ENCODE results near the gene DAP.

DAP gene

DNA sequence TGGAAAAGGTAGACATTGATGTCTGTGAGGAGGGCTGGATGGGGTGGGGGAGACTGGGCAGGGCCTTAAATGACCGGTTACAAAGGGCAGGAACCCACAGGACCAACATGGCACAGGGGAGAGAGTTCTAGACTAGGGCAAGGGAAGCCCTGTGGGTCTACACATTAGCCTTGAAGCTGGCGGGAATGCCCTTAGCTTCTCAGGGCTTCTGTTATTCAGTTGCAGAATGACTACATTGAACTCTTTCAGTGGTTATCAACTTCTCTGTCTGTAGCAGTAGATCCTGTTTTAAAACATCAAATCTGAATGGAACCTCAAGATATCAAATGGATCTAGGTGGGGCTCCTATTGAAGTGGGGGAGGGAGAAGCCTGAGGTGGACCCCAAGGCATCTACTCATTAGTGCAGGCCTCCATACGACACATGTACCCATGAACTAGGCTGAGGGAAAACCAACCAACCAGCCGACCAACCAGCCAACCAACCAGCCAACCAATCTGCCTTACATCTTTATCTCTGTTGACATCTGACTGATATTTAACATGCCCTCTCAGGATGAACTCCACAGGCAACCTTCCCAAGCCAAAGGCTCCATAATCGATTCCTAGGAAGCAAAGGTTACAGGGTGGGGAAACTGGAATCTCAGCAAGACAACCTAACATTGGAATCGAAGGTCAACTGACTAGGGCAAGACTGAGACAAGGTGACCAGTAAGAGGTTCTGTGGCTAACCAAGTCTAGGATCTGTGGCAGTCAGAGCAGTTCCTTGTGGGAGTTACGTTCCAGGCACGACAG, 48.3 kb downstream of the DAP start:
- in situ Hi-C loops (cut with MboI; ENCODE audit: low sequenced_read_pairs), result no loop called here

DNA sequence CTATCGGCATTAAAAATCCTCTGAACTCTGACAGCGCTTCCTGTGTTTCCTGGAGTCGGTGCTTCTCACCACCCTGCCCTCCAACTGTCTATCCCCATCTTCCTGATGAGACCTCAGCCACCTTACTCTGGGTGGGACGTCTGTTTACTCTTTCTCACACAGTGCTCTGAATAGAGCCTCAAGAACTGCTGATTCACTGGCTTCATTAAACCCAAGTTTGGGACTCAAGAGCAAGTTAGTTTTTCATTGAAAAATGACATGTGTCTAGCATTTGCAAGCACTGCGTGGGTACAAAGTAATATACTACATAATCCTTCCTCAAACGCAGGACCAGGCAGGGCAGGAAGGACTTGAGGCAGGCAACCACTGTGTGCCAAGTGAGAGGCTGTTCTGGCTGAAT, 49.5 kb downstream of the DAP start:
- in situ Hi-C loops (cut with MboI; ENCODE audit: low sequenced_read_pairs), result no loop called here

DNA sequence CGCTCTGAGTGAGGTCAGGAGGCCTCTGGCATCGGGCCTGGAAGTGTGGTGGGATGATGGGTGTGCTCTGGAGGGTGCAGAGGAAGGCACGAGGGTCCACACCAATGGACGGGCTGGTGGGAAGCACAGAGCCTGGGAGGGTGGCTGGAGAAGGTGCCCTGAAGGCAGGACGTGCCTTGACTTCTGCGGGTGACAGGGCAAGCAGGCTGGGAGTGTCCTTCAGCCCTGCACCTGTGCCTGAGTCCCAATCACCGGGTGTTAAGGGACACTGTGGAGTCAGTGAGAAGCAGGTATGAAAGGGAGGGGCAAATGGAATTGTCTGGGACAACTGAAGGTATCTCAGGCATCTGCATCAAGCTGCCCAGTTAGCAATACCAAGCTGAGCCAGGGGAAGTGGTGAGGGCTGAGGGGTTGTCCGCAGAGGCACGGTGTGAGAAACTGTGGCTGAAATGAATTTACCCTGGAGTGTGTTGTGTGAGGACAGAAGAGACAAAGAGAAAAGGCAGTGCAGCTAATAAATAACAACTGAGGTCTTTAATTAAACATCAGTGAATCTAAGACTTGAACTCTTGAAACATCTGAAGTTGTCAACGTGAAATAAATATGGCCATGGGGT, 50.4 kb downstream of the DAP start:
- in situ Hi-C loops (cut with MboI; ENCODE audit: low sequenced_read_pairs), result no loop called here

DNA sequence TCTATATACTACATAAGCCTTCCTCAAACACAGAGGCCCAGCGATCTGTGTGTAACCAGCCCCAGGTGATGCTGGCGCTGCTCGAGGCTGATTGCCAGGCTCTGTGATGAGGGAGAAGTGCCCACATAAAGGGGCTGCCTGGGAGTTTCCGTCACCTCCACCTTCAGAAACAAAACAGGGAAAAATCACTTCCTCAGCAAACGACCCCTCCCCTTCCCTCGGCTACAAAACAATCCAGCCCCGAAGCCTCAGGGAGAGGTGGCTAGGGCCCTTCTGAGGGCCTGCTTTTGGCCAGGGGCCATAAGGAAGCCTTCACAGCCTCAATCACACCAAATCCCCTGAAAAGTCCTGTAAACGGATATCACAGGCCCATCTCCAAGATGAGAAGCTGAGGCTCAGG, 51.1 kb downstream of the DAP start:
- in situ Hi-C loops (cut with MboI; ENCODE audit: low sequenced_read_pairs), result no loop called here

DNA sequence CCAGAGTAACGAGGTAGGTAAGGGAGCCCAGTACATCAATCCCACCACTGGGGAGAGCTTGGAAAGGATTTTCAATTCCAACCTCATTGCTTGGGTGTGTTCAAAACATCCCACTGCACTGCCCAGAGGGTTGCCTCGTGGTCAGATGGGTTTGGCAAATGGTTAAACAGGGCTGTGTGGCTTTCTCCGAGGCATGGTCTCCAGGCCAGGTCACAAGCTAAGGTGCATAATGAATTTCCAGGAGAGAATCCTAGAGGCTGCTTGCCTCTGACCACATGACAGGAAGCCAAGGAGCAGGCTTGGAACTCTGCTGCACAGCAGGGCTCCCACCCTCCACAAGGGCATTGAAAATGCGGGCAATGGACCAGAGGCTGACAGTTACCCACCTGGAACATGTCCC, 51.6 kb downstream of the DAP start:
- in situ Hi-C loops (cut with MboI; ENCODE audit: low sequenced_read_pairs), result no loop called here

DNA sequence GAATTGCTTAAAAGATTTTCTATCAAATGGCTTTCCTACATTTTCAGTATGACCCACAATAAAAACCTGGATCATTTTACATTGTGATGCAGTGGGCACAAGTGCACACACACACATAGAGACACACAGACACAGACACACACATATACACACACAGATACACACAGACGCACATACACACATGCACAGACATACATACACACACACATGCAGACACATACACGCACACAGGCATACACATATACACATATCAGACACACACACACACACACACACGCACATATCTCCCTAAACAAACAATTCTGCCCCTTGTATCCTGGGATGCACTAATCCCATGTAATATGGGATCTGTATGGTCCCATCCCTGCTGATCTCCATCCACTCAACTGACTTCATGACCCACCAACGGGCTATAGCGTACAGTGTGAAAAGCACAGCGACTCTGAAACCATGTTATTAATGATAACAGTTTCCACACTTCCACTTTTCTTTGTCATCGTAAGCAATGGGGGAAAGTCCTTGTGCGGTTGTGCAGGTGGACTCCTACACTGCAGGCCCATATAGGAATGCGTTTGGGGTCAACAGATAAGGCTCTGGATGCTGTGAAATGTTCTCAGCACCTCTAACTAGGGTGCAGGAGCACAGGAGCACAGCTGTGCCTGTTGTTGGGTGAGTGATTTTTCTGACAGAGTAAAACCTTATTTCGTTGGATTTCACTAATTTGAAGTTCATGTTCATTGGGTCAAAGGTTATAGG, 52.7 kb downstream of the DAP start:
- in situ Hi-C loops (cut with MboI; ENCODE audit: low sequenced_read_pairs), result no loop called here

DNA sequence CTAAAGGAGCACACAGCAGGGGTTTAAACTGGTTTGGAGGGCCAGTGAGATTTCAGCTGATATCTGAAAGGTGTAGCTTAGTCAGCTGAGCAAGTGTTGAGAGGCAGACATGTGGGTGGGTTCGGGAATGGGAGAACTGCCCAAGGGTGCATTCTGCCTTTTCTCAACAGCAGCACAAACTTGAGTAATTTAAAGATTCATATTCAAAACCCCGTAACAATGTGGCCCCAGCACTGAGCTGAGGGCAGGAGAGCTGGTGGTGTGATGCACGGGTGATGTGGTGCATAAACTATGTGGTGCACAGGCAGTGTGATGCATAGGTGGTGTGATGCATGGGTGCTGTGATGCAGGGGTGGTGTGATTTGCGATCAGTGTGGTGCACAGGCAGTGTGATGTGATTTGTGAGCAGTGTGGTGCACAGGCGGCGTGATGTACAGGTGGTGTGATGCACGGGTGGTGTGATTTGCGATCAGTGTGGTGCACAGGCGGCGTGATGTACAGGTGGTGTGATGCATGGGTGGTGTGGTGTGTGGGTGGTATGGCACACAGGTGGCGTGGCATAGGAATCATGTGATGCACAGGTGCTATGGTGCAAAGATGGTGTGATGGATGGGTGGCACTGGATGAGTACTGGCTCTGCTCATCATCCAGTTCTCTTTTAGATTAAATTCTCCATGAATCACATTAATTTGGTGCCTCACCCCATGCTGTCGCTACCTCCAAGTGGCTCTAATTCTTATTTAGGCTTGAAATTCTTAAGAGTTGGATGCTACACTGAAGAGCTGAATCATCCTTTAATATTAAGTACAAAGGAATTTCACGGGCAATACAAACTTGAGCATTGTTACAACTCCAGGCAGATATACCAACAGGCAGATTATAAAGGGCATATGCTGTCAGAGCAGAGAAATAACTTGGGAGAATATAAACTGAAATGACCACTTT, 53.6 kb downstream of the DAP start:
- in situ Hi-C loops (cut with MboI; ENCODE audit: low sequenced_read_pairs), result no loop called here

DNA sequence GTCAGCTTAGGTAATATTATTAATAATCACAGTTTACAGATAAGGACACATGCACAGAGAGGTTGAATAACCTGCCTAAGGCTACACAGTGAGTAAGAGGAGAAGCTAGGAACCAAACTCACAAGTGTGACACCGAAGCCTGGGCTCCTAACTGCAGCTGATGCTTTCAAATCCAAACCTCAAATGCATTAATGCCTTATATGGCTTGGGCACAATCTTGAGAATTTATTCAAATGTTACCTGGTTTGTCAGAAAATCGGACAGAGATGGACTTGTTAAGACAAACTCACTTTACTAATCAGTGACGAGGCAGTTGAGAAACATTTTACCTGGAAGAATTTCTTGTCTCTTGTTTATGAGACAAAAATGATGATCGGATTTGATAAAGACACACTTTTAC, 54.7 kb downstream of the DAP start:
- in situ Hi-C loops (cut with MboI; ENCODE audit: low sequenced_read_pairs), result no loop called here

DNA sequence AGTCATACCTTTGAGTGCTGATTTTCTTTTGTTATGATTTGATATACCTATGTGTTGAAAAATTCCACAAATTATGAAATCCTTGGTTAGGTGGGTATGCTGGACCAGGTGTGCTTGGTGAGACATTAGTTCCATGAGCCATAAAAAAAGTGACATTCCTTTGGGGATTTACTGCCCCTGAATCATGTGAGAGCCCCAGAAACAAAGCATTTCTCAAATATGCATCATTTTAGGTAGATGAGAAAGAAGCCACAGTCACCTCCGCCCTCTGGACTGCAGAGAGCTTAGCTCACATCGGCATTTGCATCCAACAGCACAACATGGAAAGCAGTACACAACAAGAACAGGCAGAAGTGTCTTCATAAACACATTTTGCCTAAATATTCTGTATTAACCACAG, 55.3 kb downstream of the DAP start:
- in situ Hi-C loops (cut with MboI; ENCODE audit: low sequenced_read_pairs), result no loop called here

DNA sequence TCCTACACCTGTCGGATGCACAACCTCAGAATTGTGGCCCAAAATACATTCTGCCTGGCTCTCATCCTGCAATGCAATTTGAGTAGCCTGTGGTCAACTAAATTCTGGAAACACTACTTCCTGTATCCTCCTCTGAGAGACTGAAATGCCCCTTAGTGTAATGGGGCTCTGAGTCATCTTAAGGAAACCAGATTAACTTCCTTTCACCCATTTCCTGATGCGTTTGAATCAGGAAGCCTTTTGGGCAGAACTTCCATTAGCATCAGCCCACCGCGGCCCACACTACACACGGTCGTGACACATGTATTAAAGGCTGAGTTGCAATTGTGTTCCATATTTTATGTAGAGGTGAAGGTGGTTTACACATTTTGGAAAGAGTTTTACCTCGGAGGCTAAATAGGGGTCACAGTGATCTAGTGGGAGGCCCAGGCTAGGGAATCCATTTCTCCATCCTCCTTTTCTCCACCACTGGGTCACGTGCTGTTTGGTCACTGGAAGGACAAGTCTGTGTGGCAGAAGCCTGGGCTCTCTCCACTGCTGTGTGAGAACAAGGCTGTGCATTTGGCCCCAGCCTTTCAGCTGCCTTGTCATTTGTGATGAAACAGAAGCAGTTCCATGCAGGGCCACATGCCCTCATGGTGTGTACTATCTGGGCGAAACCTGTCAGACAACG, 55.9 kb downstream of the DAP start:
- in situ Hi-C loops (cut with MboI; ENCODE audit: low sequenced_read_pairs), result no loop called here

DNA sequence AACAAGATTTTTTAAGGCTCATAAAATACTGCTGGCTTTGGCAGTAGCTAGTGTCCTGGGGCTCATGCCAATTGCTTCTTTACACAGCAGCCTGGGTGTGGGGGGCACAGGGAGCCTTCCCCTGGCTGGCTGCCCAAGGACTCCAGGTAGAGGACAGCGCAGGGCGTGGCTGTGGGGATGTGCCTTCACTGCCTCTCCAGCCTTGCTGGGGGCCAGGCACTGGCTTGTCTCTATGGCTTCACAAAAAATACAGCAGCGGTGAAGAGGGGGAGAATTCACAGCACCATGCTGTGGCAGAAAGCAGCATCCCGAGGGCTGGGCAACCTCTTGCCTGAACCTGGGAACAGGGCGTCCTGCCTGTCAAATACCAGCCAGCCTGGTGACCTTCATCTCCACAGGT, 57.4 kb downstream of the DAP start:
- in situ Hi-C loops (cut with MboI; ENCODE audit: low sequenced_read_pairs), result no loop called here

DNA sequence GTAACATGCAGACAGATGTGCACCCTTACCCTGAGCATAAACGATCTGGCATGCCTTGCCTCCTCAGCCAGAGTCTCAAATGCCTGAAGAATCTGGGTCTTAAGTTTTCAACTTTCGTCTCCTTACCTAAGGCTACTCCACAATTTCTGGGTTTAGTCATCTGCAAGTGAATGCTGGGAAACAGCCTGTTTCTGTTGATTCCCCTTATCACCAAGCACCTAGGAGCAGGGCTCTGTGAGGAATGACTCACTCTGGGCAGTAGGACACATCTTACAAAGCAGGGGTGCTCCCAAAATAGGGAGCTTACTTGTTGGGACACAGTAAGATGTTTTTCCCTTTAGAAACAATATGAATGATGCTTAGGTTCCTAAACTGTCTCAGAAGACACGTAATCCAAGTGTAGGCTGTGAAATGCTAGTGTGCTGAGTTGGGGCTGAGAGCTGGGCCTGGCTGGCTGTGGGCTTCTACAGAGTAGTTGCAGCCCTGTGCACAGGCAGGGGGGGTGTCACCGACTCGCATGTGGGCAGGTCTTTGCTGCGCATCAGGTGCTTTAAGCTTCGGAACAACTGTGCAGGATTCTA, 58.0 kb downstream of the DAP start:
- in situ Hi-C loops (cut with MboI; ENCODE audit: low sequenced_read_pairs), result no loop called here

DNA sequence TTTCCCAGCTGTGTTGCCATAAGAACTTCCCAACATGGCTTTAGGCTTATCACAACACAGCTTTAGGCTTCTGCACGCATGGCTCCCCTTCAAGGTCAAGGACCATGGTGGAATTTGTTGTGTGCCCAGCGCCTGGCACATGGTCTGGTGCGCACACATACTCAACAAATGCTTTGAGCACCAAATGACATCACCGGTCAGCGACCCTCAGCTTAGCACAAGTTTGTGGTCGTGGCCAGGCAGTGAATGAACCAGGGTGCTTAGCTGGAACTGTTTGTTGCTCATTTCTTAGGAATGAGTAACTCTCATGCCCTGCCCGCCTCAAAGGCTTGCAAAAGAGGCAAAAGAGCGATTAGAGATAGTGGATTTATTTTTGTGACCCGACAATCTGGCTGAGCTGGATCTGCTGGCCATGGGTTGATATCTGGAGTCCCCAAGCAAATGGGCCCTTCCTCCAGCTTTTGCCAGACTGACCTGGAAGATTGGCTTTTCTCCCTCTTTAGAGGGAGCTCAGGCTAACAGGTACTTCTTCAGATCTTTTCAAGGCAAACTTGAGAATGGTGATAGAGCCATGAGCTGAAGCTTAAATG, 58.9 kb downstream of the DAP start:
- in situ Hi-C loops (cut with MboI; ENCODE audit: low sequenced_read_pairs), result no loop called here

DNA sequence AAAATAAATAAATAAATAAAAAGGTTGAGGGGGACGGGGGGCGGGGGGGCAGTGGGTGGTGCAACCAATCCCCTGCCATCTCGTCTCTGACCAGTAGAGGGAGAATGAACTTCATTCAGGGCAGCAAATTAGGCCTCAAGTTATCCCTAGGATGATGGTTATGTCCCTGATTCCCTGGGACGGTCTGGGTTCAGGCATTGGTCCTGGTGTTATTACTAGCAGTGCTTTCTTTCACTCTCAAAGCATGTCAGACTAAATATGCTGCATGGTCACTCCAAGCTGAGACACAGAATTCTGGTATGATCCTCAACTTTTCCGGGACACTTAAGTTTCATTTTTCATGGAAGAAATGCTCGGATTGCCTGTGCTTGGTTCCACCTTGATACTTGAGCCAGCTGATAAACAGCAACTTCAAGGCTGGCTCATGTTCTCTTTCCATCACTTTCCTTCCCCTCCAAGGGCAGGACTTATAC, 59.4 kb downstream of the DAP start:
- in situ Hi-C loops (cut with MboI; ENCODE audit: low sequenced_read_pairs), result no loop called here

DNA sequence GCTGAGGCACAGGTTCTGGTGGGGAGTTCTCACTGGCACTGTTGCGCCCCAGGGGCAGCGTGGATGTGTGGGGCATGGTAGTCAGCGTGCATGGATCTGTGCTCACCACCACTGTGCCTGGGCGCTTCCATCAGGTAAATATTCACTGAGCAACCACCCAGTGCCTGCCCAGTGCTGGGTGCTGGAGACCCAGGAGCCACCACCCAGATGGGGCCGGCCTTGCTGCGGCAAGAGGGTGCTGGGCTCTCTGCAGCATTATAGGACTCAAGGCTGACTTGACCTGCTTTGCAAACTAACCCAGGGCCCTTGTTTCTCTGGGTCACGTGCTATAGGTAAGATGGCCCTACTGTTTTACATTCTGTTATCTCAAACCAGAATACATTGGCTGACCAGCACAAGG, 60.5 kb downstream of the DAP start:
- in situ Hi-C loops (cut with MboI; ENCODE audit: low sequenced_read_pairs), result no loop called here

DNA sequence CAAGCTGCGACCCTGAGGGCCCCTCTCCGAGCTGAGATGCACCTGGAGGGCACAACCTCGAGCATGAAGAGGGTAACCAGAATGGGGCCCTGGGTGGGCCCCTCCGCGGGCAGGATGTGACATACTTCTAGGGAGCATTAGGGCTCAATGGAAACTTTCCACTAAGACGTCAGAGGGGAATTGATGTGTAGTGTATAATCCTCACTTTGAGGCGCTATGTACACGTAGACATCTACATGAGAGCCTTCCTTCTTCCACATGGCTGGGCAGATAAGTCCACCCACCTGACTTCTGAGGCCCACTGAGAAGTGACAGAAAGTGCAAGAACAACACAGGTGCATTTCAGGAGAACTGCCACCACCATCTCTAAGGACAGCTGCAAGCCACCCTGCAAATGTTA, 61.0 kb downstream of the DAP start:
- in situ Hi-C loops (cut with MboI; ENCODE audit: low sequenced_read_pairs), result no loop called here

DNA sequence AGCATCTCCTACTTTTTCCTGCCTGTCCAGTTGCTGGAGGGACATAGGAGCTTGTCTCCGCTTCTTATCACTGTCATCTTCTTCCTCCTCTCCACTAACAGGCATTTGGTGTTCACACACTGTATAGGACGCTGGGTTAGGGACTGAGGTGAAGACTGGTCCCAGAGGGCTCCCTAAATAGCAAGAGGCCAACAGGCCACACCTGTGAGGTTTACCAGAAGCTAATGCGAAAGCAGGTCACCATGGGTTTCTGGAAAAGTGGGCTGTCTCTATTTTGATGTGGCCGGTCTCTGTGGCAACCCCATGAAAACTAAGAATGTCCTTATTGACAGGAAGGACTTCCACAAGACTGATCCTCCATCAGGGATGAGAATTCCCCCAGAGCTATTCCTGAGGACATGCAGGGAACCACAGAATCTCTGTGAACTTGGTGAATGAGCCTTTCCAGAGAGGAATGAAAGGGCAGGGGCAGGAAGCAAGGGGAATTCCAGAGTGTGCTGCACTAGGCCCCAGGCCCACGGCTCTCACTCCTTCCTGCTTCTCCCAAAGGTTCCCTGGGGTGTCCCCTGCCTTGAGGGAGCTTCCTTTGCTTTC, 61.7 kb downstream of the DAP start:
- in situ Hi-C loops (cut with MboI; ENCODE audit: low sequenced_read_pairs), result no loop called here

DNA sequence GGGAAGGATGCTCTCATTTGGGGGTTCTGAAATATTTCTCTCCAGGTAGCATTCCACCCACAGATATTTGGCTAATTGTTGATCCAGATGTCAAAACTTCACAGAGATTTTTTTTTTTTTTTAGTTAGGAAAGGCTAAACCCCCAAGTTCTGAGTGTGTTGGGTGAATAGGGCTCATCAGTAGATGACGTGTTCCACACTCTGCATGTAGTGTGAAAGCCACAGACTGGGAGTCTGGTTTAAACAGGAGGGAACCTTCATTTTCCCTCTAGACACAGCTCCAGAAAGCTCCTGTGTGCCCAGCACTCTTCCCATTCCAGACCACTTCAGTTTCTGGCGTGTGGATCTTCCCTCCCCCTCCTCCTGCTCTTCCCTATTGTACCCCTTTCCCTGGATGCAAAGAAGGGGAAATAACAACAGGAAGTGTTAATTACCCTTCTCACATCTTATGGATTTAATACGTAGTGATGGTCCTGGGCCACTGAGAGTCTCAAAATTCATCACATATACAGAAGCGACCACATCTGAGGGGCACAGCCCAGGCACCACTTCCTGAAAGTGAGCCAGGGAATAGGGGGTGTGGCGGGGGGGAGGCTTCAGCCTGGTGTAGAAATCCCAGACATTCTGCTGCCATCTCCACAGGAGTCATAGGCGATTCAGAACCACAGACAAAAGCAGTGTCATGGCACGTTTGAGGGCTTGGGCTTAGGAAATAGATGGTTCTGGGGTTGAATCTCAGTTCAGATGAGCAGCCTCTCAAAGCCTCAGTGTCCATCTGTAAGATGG, 65.1 kb downstream of the DAP start:
- in situ Hi-C loops (cut with MboI; ENCODE audit: low sequenced_read_pairs), result no loop called here

Data from HL-60/S4 (cell line).